Measurements from ENCODE around the gene GRIFIN.

Gene GRIFIN

GRCh38 chr7:2497500-2498336 is 21.5 kb upstream of the GRIFIN start:
- DNase-seq, result no peak

GRCh38 chr7:2497065-2497464 is 20.9 kb upstream of the GRIFIN start:
- no peak for DNase-seq

DNA sequence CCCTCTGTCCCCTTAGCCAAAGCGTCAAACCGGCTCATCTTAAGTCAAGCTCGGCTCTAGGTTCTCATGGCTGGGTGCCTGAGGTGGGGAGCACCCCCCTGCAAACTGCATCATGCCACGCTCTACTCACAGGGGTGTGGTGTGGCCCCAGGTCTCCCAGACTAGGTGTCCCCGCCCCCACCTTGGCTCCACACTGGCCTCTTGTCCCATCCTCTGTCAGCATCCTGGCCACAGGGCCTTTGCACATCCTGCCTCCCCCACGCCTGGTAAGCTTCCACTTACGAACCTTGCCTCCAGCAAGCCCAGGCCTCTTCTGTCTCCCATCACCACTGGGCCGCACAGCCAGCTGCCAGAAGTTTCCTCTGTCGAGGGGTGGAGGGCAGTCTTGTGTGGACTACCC is 20.2 kb upstream of the GRIFIN start:
- DNase-seq, result no peak

DNA sequence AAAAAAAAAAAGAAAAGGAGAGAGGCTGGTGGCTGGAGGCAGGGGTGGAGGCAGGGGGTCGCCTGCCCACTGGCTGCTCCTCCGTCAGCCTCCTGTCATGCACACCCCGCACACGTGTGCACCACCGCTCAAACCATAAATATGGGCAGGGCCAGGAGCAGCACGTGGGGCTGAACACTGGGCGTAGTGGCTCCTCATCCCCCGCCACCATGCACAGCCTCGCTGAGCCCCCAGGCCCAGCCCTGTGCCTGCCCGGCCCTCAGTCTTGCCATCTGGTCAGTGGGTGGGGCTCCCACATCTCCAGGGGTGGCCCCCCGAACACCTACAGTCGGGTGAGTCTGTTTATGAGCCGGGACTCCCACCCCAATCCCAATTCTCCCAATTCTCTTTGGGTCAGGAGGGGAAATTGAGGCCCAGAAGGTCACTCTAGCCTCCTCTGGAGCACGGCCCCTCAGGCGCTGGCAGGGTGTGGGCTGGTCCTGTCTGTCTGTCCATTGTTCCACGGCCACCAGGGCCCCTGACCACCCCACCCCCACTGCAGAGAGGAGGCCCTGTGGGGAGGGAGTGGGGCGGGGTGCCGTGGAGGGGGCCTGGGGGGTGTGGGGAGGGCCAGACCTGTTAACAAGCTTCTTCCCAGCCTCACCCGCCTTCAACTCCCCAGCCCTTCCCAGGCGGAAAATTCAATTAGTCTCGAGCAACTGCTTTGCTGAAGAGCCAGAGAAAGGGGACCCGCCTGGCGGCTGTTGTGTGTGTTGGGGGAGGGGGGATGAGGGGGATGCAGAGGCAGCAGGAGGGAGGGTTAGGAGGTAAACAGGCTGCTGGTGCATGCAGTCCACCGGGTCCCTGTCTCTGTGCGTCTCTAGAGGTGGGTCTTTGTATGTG is 19.5 kb upstream of the GRIFIN start:
- peak; percentile 46 for DNase-seq

DNA sequence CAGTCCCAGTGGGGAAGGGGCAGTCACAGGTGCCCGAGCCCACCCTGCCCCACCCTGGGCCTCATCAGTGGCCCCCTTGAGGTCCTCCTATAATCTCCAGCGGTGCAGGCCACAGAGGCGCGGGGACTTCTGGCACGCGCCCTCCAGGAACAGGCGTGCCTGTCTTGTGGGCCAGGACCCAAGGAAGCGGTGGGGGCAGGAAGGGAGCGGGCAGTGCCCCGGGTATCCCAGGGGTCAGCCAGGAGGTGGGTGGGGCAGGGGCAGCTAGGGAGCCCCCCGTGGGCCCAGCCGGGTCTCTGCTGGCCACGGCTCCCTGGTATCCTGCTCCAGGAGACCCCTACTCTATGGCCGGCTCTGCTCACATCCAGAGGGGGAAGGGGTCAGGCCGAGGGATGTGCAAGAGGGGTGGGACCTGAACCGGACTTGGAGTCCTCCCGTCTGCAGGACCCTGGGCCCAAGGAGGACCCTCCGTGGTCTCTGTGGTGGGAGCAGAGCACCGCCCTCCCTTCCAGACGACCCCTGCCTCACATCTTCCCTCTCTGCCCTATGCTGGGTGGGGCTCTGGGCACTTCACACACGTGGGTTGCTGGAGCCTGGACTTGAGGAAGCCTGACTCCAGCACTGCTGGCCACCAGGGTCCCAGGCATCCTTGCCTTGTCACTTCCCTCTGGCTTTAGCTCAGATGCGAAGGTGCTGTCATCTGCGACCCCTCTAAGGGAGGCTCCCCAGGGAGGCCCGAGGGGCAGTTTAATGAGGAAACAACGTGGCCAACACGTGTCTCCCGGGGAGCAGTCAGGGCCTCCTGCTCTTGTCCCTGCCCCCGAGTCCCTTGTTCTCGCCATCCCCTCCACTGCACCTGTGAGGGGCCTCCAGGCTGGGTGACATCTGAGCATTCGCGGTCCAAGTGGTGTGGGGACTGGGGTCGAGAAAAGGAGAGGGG is 18.3 kb upstream of the GRIFIN start:
- no peak for DNase-seq

- no peak for DNase-seq
Measured at GRCh38 chr7:2493205-2494164, 17.3 kb upstream of the GRIFIN start.

- DNase-seq, result no peak
Measured at GRCh38 chr7:2492038-2492437, 15.8 kb upstream of the GRIFIN start.

GRCh38 chr7:2490181-2490651 is 14.0 kb upstream of the GRIFIN start:
- DNase-seq, result no peak

DNA sequence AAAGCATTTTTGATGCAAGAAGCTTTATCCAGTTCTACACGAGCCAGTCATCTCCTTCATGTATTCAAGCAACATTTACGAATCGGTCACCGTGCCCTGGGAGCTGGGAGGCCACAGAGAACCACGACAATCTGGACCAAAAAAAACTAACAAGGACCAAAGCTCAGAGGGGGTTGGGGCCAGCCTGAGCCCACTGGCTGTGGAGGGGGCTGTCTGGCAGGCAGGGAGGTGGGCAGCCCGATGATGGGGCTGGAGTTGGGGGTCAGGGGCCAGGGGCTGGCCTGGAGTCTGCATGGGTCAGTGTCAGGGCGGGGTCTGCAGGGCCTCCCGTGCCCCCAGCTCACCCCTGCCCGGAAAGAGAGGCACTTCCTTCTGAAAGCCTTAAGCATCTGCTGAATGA is 12.5 kb upstream of the GRIFIN start:
- no peak for DNase-seq

GRCh38 chr7:2488272-2488645 is 12.1 kb upstream of the GRIFIN start:
- DNase-seq, result no peak

DNA sequence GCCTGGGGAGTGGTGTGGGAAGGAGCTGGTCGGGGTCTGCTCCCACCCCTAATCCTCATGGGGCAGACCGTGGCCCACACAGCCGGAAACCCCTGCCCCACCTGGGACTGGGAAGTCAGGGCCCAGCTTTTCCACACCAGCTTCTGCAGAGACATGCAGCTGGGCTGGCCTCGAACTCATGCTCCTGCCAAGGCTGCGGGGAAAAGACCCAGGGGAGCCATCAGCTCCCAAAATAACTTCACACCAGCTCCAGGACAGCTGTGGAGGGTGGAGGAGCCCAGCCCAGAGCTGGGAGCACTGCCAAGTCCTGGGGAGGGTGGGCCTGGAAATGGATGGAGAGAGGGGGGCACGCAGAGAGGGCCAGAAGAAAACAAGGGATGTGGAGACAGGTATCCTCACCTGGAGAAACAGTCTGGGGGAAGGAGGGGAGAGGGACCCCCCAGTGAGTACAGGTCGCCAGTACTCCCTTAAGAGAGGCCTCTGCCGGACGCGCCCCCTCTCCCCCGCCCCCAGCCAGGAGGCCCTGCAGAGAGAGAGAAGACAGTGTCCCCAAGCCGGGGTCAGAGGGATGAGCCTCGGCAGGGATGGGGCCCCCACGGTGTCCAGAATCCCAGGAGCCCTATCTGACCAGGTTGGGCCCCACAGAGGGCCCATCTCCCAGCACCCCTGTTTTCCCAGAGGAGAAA is 11.5 kb upstream of the GRIFIN start:
- no peak for DNase-seq

GRCh38 chr7:2484868-2485267 is 8.7 kb upstream of the GRIFIN start:
- no peak for DNase-seq

GRCh38 chr7:2483494-2483893 is 7.3 kb upstream of the GRIFIN start:
- DNase-seq, result no peak

DNA sequence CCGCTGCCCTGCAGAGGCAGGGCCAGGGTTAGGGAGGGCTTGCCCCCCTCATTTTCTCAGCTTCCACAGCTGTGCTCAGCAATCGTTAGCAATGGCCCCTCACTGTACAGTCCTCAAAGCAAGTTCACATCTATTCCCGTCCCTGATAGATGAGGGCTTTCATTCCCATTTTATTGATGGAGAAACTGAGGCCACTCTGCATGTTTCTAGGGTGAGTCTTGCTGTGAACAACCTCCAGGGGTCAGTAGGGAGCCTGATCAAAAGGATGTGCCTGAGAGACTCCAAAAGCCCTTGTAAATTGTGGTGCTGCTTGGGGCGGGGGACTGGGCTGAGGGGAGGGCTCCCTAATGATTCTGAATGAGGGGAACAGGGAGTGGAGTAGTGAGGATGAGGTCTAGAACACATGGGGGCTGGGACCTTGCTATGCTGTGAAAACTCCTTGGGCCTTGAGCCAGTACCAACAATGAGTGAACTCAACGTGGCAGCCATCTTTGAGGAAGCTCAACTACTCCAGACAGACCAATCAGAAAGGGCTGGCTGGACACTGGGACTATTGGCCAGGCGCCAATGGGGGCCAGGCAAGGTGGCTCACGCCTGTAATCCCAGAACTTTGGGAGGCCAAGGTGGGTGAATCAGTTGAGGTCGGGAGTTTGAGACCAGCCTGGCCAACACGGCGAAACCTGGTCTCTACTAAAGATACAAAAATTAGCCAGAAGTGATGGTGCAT is 6.7 kb upstream of the GRIFIN start:
- DNase-seq, result no peak

GRCh38 chr7:2481195-2481594 is 5.0 kb upstream of the GRIFIN start:
- no peak for DNase-seq

- DNase-seq, result no peak
Measured at GRCh38 chr7:2480070-2480408, 3.8 kb upstream of the GRIFIN start.

DNA sequence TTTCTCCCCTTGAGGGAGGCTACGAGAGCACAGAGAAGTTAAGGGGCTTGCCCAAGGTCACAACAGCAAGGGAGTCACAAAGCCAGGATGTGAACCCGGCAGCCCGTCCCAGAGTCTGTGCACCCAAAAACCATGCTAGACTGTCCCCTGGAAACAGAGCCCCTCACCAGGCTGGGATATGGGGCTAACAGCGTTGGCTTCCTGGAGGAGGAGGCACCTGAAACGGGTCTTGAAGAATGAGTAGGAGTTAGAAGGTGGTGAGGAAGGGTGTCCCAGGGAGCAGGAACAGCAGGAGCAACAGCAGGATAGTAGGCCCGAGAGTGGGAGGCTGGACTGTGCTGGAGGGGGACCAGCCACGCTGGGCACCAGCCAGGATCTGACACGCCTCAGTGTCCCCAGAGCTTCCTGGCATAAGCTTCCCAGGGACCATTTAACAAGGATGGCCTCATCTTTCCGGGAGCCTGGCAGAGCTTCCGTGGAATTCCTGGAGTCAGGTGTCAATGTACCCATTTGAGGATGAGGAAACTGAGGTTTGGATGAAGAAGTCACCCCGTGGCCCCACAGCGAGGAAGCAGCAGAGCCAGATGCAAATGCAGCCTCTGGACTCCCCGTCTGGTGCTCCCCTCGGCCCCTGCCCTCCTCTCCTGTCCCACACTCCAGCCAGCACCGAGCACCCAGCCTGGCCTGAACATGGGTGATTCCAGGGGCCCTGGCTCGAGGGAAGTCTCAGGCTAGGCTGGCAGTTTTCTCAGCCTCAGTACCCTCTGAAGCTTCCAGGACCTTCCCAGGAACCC is 3.3 kb upstream of the GRIFIN start:
- no peak for DNase-seq

DNA sequence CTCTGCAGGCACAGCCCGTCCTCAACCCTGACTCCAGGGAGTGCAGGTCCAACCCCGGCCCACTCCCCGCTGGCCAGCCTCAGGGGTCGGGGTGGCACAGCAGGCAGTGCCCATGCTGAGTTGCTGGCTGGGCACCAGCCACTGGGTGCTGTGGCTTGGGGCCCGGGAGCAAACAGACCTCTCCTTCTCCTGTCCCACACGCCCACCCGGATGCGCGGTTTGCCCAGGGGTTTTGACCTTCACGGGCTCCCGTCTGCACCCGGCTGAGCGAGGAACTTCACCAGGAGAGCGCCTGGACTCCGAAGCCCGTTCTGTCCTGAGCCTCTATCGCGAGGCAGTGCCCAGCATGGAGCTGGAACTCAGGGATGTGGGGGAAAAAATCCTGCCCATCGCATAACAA is 2.6 kb upstream of the GRIFIN start:
- no peak for DNase-seq

DNA sequence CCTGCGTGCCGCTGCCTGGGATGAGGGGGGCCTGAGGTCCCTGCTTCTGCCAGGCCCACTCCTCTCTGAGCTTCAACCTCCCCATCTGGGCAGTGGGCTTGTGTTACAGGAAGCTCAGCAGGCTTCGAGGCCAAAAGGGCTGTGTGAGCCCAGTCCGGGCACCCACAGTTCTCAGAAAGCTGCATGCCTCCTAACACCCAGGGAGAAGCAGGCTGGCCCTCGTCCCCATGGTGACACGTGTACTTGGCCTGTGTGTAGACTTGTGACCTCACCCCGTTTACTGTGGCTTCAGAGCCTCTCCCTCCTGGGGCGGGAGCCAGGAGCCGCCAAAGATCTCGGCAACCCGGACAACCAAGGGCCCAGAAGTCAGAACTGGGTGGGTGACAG is 2.2 kb upstream of the GRIFIN start:
- DNase-seq, result no peak
